Tibial artery (tissue), 4 donors: Measurements from ENCODE around the gene OCIAD1.

Experiments
- DNase-seq, 2 donors: peaks; one replicate each; pipeline ENCODE4 v3.0.0-alpha.2; 2019
- H3K27ac ChIP-seq, 2 donors: fragments of 200-600 bp; sonication (generic) in 1 of 2; 1 replicate in 1 of 2; 2 replicates in 1 of 2; pipeline ENCODE4 v1.5.1; 2018 to 2019; ENCODE audit warnings: mild to moderate bottlenecking in 1 of 2
- H3K27me3 ChIP-seq, 2 donors: fragments of 200-600 bp; sonication (generic) in 1 of 2; one replicate each; pipeline versions ENCODE4 v1.5.1 to v1.6.0; 2016 to 2019
- H3K36me3 ChIP-seq, 3 donors: fragments of 200-600 bp; sonication (generic) in 2 of 3; one replicate each; pipeline ENCODE4 v1.5.1; 2016 to 2019; ENCODE audit warnings: mild to moderate bottlenecking in 2 of 3
- H3K4me1 ChIP-seq, 4 donors: fragments of 200-600 bp; sonication (generic) in 2 of 4; 1 replicate in 3 of 4; 2 replicates in 1 of 4; pipeline ENCODE4 v1.5.1; 2016 to 2019
- H3K4me3 ChIP-seq, 2 donors: fragments of 200-600 bp; sonication (generic) in 1 of 2; 1 replicate in 1 of 2; 2 replicates in 1 of 2; pipeline ENCODE4 v1.5.1; 2018 to 2019; ENCODE audit warnings: mild to moderate bottlenecking in 2 of 2
- H3K9me3 ChIP-seq, 3 donors: fragments of 200-600 bp; sonication (generic) in 1 of 3; one replicate each; pipeline ENCODE4 v1.5.1; 2016 to 2019
- intact Hi-C: fragments of 100-400 bp; cut with DNase I; formaldehyde crosslinking; loops from one replicate; pipeline ENCODE4 v1.15.0; 2023; ENCODE audit warnings: low total_unique reads
- TF ChIP-seq, protein P1 (sequence below), 2 experiments: fragments of 200-600 bp in 1 of 2; fragments of 450-650 bp in 1 of 2; IDR thresholded peaks; one replicate each; pipeline ENCODE4 v1.5.1; 2017 to 2019; ENCODE audit warnings: antibody characterized with exemption in 2 of 2, mild to moderate bottlenecking in 1 of 2, moderate library complexity in 1 of 2

The OCIAD1 gene

DNA sequence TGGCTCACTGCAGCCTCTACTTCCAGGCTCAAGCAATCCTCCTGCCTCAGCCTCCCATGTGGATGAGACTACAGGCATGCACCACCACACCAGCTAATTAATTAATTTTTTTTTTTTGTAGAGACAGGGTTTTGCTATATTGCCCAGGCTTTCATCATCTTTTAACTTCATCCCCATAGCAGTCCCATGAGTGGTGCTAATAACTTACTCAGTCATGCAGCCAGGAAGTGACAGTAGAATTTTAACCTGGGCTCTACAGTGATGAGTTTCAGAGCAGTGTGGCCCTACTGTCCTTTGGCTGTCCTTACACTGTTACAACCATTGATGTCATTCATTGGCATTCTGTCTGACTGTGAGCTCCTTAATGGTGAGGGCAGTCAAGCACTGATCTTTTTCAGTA, 79.6 kb downstream of the OCIAD1 start:
- Histone ChIP-seq H3K36me3 (no peaks in the 10 kb centered on the region), H3K4me1 (peaks cover 0 to 14% (median 10%) of the 10 kb centered on the region in 4 donors), H3K4me3 (no peak overlapping the region), H3K27ac (no peak overlapping the region), H3K9me3 (no peaks in the 10 kb centered on the region), H3K27me3 (no peaks in the 10 kb centered on the region)
- TF ChIP-seq, protein P1, sequence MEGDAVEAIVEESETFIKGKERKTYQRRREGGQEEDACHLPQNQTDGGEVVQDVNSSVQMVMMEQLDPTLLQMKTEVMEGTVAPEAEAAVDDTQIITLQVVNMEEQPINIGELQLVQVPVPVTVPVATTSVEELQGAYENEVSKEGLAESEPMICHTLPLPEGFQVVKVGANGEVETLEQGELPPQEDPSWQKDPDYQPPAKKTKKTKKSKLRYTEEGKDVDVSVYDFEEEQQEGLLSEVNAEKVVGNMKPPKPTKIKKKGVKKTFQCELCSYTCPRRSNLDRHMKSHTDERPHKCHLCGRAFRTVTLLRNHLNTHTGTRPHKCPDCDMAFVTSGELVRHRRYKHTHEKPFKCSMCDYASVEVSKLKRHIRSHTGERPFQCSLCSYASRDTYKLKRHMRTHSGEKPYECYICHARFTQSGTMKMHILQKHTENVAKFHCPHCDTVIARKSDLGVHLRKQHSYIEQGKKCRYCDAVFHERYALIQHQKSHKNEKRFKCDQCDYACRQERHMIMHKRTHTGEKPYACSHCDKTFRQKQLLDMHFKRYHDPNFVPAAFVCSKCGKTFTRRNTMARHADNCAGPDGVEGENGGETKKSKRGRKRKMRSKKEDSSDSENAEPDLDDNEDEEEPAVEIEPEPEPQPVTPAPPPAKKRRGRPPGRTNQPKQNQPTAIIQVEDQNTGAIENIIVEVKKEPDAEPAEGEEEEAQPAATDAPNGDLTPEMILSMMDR (IDR thresholded peaks at IDR 0.05) = no peak
- DNase-seq = no peak
- intact Hi-C loops = no loop called here
